GM12878 (cell line): ENCODE results near the gene PCSK1. TPM values are rescaled to one million over a fixed set of nuclear protein-coding genes. Genes with fewer than 3 reads are reported as not detected.

Experiments used
- ATAC-seq: fragments of 200-7000 bp; cut with Tn5 transposase; 3 replicates; pipeline ENCODE4 v1.9.1; 2020; ENCODE audit warnings: mild to moderate bottlenecking, moderate library complexity
- BruUV-seq: library from RNA; stranded (reverse); fragments of 400-500 nt; replicated peaks from 2 replicates; lab custom pipeline; 2021; lab: Mats Ljungman, UMichigan
- CTCF ChIA-PET: fragments of 300-600 bp; sonication (Branson Sonifier 250); formaldehyde crosslinking; extraction: SDS; loops from one replicate; lab custom pipeline; 2021; ENCODE audit warnings: inconsistent platforms; lab: Yijun Ruan, JAX
- POLR2A ChIA-PET: fragments of 350-600 bp; formaldehyde crosslinking; extraction: SDS; loops from one replicate; lab custom pipeline; 2021; ENCODE audit warnings: inconsistent platforms; lab: Charles Lee
- RAD21 ChIA-PET: fragments of 300-600 bp; sonication (Branson Sonifier 250); formaldehyde crosslinking; loops from one replicate; lab custom pipeline; 2023; ENCODE audit warnings: antibody characterized with exemption; ENCODE audit not compliant: unreplicated experiment; lab: Charles Lee
- SMC1A ChIA-PET: fragments of 300-600 bp; sonication (Branson Sonifier 250); formaldehyde crosslinking; loops from one replicate; lab custom pipeline; 2023; ENCODE audit not compliant: unreplicated experiment, uncharacterized antibody; lab: Charles Lee
- DNase-seq: peaks from one replicate; pipeline ENCODE4 v3.0.0-alpha.2; 2011; ENCODE audit warnings: low read depth, low spot score
- FAIRE-seq: peaks from 3 replicates; lab custom pipeline; 2011; peaks lifted over from hg19 to GRCh38; lab: Jason Lieb, UNC
- H2AFZ ChIP-seq: 2 replicates; pipeline ENCODE4 v1.6.0; 2011; ENCODE audit warnings: low read depth, low read length, control low read depth; ENCODE audit not compliant: control insufficient read depth
- H3K27ac ChIP-seq: 2 replicates; pipeline ENCODE4 v1.5.1; 2011; ENCODE audit warnings: control low read depth; ENCODE audit not compliant: control insufficient read depth, insufficient read depth
- H3K27me3 ChIP-seq, 2 experiments: replicated peaks in 1 of 2; 2 replicates each; pipeline versions ENCODE4 v1.6.0 to v1.6.1; 2011; ENCODE audit warnings: low read length in 1 of 2; ENCODE audit not compliant: control insufficient read depth in 2 of 2, insufficient read depth in 2 of 2
- H3K36me3 ChIP-seq, 2 experiments: 2 replicates each; pipeline ENCODE4 v1.5.1; 2011; ENCODE audit warnings: low read length in 1 of 2; ENCODE audit not compliant: control insufficient read depth in 2 of 2, insufficient read depth in 2 of 2
- H3K4me1 ChIP-seq: 2 replicates; pipeline ENCODE4 v1.6.1; 2011; ENCODE audit warnings: mild to moderate bottlenecking, low read length, moderate library complexity, mixed read lengths; ENCODE audit not compliant: control insufficient read depth, insufficient read depth
- H3K4me2 ChIP-seq: 2 replicates; pipeline ENCODE4 v1.6.0; 2011; ENCODE audit warnings: control low read depth; ENCODE audit not compliant: control insufficient read depth, insufficient read depth
- H3K4me3 ChIP-seq: fragments of 200-600 bp; sonication (generic); 2 replicates; pipeline ENCODE4 v1.5.1; 2016
- H3K79me2 ChIP-seq: 2 replicates; pipeline ENCODE4 v1.6.0; 2011; ENCODE audit warnings: low read length; ENCODE audit not compliant: control insufficient read depth, insufficient read depth
- H3K9ac ChIP-seq: 2 replicates; pipeline ENCODE4 v1.8.0; 2011; ENCODE audit warnings: low read length, control low read depth, mixed read lengths; ENCODE audit not compliant: control insufficient read depth, insufficient read depth
- H3K9me3 ChIP-seq: replicated peaks from 3 replicates; pipeline ENCODE4 v1.5.1; 2011; ENCODE audit warnings: mild to moderate bottlenecking, low read length; ENCODE audit not compliant: control insufficient read depth, insufficient read depth
- H4K20me1 ChIP-seq: 2 replicates; pipeline ENCODE4 v1.6.0; 2011; ENCODE audit not compliant: control insufficient read depth, insufficient read depth
- CBFB ChIP-seq: IDR thresholded peaks from 2 replicates; pipeline ENCODE4 v1.6.1; 2016; ENCODE audit warnings: antibody characterized with exemption, low read depth
- CEBPB ChIP-seq, 2 experiments: fragments of 150-350 bp in 1 of 2; IDR thresholded peaks; 2 replicates each; pipeline ENCODE4 v1.6.1; 2012 to 2014; ENCODE audit warnings: low read depth in 2 of 2, low read length in 2 of 2, borderline replicate concordance in 1 of 2, inconsistent platforms in 1 of 2
- CREB1 ChIP-seq: IDR thresholded peaks from 2 replicates; pipeline ENCODE4 v1.6.1; 2012; ENCODE audit warnings: low read depth, mild to moderate bottlenecking, inconsistent platforms
- IRF5 ChIP-seq: fragments of 450-650 bp; IDR thresholded peaks from 2 replicates; pipeline ENCODE4 v1.6.1; 2017; ENCODE audit warnings: borderline replicate concordance
- NR2C1 ChIP-seq: fragments of 450-650 bp; IDR thresholded peaks from 2 replicates; pipeline ENCODE4 v1.6.1; 2017; ENCODE audit warnings: antibody characterized with exemption, mild to moderate bottlenecking, moderate library complexity
- PAX5 ChIP-seq: IDR thresholded peaks from 2 replicates; pipeline ENCODE4 v1.6.1; 2011; ENCODE audit warnings: low read depth, low read length, borderline replicate concordance
- SRF ChIP-seq, 2 experiments: IDR thresholded peaks; 2 replicates each; pipeline ENCODE4 v1.6.1; 2011; ENCODE audit warnings: low read depth in 2 of 2, low read length in 2 of 2, mild to moderate bottlenecking in 1 of 2, moderate library complexity in 1 of 2
- ZNF592 ChIP-seq: fragments of 450-650 bp; IDR thresholded peaks from 2 replicates; pipeline ENCODE4 v1.6.1; 2017; ENCODE audit warnings: mild to moderate bottlenecking, moderate library complexity
- ZNF622 ChIP-seq: fragments of 450-650 bp; IDR thresholded peaks from 2 replicates; pipeline ENCODE4 v1.6.1; 2017; ENCODE audit warnings: mild to moderate bottlenecking, inconsistent platforms
- WGBS: methylation state at CpG from one replicate; pipeline ENCODE4 v1.1.6; 2016; ENCODE audit warnings: low lambda C conversion rate; ENCODE audit not compliant: insufficient replicate concordance, insufficient coverage; ENCODE audit errors: missing lambda C conversion rate; 5-methylcytosine and 5-hydroxymethylcytosine counted together
- in situ Hi-C: fragments of 300-500 bp; cut with MboI; formaldehyde crosslinking; loops from 9 replicates; pipeline ENCODE4 v1.14.3; 2018; ENCODE audit warnings: mixed read lengths
- intact Hi-C: fragments of 100-400 bp; cut with micrococcal nuclease; formaldehyde crosslinking; loops from one replicate; pipeline ENCODE4 v1.14.2; 2022; ENCODE audit not compliant: unreplicated experiment
- polyA plus RNA-seq, 11 experiments: library from polyadenylated mRNA; depleted of rRNA in 4 of 11; unstranded in 6 of 11; stranded (reverse) in 5 of 11; fragments of >200 nt; fragmentation: Nextera tagmentation in 4 of 11; fragmentation: Illumina TruSeq in 1 of 11; extraction: Ambion mirVana in 4 of 11; extraction: Trizol in 1 of 11; gene quantifications; 1 replicate in 1 of 11; 2 replicates in 10 of 11; pipeline versions ENCODE4 v1.2.1 to v1.2.3, GENCODE V29; 2011 to 2016; ENCODE audit warnings: inconsistent platforms in 2 of 11, missing spikeins in 2 of 11, low read depth in 1 of 11
- total RNA-seq, 4 experiments: library from RNA; depleted of rRNA in 3 of 4; stranded (reverse); fragments of >200 nt in 3 of 4; fragmentation: Illumina TruSeq in 1 of 4; extraction: Trizol in 1 of 4; gene quantifications; 2 replicates each; pipeline versions ENCODE4 v1.2.1 to v1.2.3, GENCODE V29; 2013 to 2021
- TF ChIP-seq, protein P1 (sequence below): fragments of 450-650 bp; formaldehyde crosslinking; IDR thresholded peaks from 2 replicates; pipeline ENCODE4 v1.4.0; 2020; ENCODE audit warnings: mild to moderate bottlenecking, moderate library complexity
- TF ChIP-seq, protein P2 (sequence below): IDR thresholded peaks from 2 replicates; pipeline ENCODE4 v1.6.1; 2011; ENCODE audit warnings: low read depth, low read length, improper control_type of control experiment, borderline replicate concordance

Gene PCSK1
- total and polyA plus RNA-seq, 10 of the 15 experiments (the other 5 are each of a cell fraction or from before 2014, with no cell fraction given) = 0.03 to 0.24 (median 0.07) TPM; not detected in 4

GRCh38 chr5:96459313-96460121, 26.5 kb upstream of the PCSK1 start (continued):
- no peak for TF ChIP-seq ZNF592

GRCh38 chr5:96458176-96458575, 25.1 kb upstream of the PCSK1 start:
- POLR2A ChIA-PET = no interaction called here
- 45% methylated on average over 2 of the region's 2 CpGs for WGBS
- no peaks in the 10 kb centered on the region for H3K4me1 ChIP-seq
- TF ChIP-seq CBFB = no peak
- TF ChIP-seq ZNF622 = no peak
- no peak for TF ChIP-seq PAX5
- no peak for TF ChIP-seq CREB1
- TF ChIP-seq IRF5 = no peak
- TF ChIP-seq, protein P1, sequence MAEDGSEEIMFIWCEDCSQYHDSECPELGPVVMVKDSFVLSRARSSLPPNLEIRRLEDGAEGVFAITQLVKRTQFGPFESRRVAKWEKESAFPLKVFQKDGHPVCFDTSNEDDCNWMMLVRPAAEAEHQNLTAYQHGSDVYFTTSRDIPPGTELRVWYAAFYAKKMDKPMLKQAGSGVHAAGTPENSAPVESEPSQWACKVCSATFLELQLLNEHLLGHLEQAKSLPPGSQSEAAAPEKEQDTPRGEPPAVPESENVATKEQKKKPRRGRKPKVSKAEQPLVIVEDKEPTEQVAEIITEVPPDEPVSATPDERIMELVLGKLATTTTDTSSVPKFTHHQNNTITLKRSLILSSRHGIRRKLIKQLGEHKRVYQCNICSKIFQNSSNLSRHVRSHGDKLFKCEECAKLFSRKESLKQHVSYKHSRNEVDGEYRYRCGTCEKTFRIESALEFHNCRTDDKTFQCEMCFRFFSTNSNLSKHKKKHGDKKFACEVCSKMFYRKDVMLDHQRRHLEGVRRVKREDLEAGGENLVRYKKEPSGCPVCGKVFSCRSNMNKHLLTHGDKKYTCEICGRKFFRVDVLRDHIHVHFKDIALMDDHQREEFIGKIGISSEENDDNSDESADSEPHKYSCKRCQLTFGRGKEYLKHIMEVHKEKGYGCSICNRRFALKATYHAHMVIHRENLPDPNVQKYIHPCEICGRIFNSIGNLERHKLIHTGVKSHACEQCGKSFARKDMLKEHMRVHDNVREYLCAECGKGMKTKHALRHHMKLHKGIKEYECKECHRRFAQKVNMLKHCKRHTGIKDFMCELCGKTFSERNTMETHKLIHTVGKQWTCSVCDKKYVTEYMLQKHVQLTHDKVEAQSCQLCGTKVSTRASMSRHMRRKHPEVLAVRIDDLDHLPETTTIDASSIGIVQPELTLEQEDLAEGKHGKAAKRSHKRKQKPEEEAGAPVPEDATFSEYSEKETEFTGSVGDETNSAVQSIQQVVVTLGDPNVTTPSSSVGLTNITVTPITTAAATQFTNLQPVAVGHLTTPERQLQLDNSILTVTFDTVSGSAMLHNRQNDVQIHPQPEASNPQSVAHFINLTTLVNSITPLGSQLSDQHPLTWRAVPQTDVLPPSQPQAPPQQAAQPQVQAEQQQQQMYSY (CRISPR knock-in tag) = no peak
- TF ChIP-seq CEBPB (IDR thresholded peaks at IDR 0.05; ENCODE audit: borderline replicate concordance in 1 of 2, low read depth in 2 of 2, low read length in 2 of 2) = no peak
- TF ChIP-seq NR2C1 = no peak
- TF ChIP-seq, protein P2, sequence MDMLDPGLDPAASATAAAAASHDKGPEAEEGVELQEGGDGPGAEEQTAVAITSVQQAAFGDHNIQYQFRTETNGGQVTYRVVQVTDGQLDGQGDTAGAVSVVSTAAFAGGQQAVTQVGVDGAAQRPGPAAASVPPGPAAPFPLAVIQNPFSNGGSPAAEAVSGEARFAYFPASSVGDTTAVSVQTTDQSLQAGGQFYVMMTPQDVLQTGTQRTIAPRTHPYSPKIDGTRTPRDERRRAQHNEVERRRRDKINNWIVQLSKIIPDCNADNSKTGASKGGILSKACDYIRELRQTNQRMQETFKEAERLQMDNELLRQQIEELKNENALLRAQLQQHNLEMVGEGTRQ = no peak
- TF ChIP-seq SRF (IDR thresholded peaks at IDR 0.05; ENCODE audit: low read depth in 2 of 2, low read length in 2 of 2) = no peak

More at GRCh38 chr5:96458176-96458575, 25.1 kb upstream of the PCSK1 start:
- no peak overlapping the region for H3K4me3 ChIP-seq
- DNase-seq (no peak), FAIRE-seq (no peak), ATAC-seq (no peak)
- H3K27ac ChIP-seq = no peak overlapping the region
- intact Hi-C loops = no loop called here
- in situ Hi-C loops = no loop called here
- SMC1A ChIA-PET = no interaction called here
- H3K4me2 ChIP-seq = no peak overlapping the region
- no TSS peak for BruUV-seq
- no peaks in the 10 kb centered on the region for H3K27me3 ChIP-seq
- no peaks in the 10 kb centered on the region for H3K36me3 ChIP-seq
- H4K20me1 ChIP-seq = no peaks in the 10 kb centered on the region
- H3K79me2 ChIP-seq = no peaks in the 10 kb centered on the region
- no peak overlapping the region for H2AFZ ChIP-seq
- CTCF ChIA-PET = no interaction called here
- no peaks in the 10 kb centered on the region for H3K9me3 ChIP-seq
- no peak overlapping the region for H3K9ac ChIP-seq
- RAD21 ChIA-PET = no interaction called here
